HG03378 (cell line): ENCODE results near the gene C19orf38.

Experiments used
- ATAC-seq: cut with Tn5 transposase; IDR thresholded peaks from one replicate; pipeline ENCODE4 v1.9.1; 2021; ENCODE audit warnings: mild to moderate bottlenecking, moderate library complexity; ENCODE audit not compliant: unreplicated experiment

Gene C19orf38

GRCh38 chr19:10848230-10848856 is at the start of gene C19orf38:
Gene C19orf38 (plus strand): TSS chr19:10848415. CDS start chr19:10848509, 94 bp downstream.
- ATAC-seq, result no peak

GRCh38 chr19:10800488-10800887 is 47.7 kb upstream of the C19orf38 start:
- ATAC-seq, result no peak

GRCh38 chr19:10802479-10802878 is 45.7 kb upstream of the C19orf38 start:
- no peak for ATAC-seq

GRCh38 chr19:10803252-10803651 is 45.0 kb upstream of the C19orf38 start:
- ATAC-seq, result no peak

GRCh38 chr19:10805065-10805757 is 43.0 kb upstream of the C19orf38 start:
- ATAC-seq, result no peak

GRCh38 chr19:10805758-10806247 is 42.4 kb upstream of the C19orf38 start:
- no peak for ATAC-seq

GRCh38 chr19:10808937-10809649 is 39.1 kb upstream of the C19orf38 start:
- ATAC-seq, result no peak

GRCh38 chr19:10809651-10810285 is 38.4 kb upstream of the C19orf38 start:
- ATAC-seq, result no peak

- no peak for ATAC-seq
Observed at GRCh38 chr19:10811391-10812111, 36.7 kb upstream of the C19orf38 start.

- no peak for ATAC-seq
Observed at GRCh38 chr19:10812196-10812595, 36.0 kb upstream of the C19orf38 start.

- no peak for ATAC-seq
Observed at GRCh38 chr19:10812902-10813404, 35.3 kb upstream of the C19orf38 start.

- ATAC-seq, result no peak
Observed at GRCh38 chr19:10815007-10815536, 33.1 kb upstream of the C19orf38 start.

GRCh38 chr19:10815969-10816644 is 32.1 kb upstream of the C19orf38 start:
- no peak for ATAC-seq

GRCh38 chr19:10816691-10817090 is 31.5 kb upstream of the C19orf38 start:
- ATAC-seq, result no peak

GRCh38 chr19:10817291-10818038 is 30.8 kb upstream of the C19orf38 start:
- ATAC-seq, result no peak

GRCh38 chr19:10818301-10819123 is 29.7 kb upstream of the C19orf38 start:
- no peak for ATAC-seq

GRCh38 chr19:10819124-10820060 is 28.8 kb upstream of the C19orf38 start:
- ATAC-seq, result no peak
